Vagina (tissue), 2 donors: ENCODE results near the gene DLL1. TPM values are rescaled to one million over a fixed set of nuclear protein-coding genes. Genes with fewer than 3 reads are reported as not detected.

Experiments
- DNase-seq, 2 donors: peaks; one replicate each; pipeline ENCODE4 v3.0.0-alpha.2; 2017; ENCODE audit errors: extremely low spot score in 2 of 2
- H3K27ac ChIP-seq: fragments of 200-600 bp; sonication (generic); one replicate; pipeline ENCODE4 v1.5.1; 2019
- H3K27me3 ChIP-seq: fragments of 200-600 bp; sonication (generic); one replicate; pipeline ENCODE4 v1.5.1; 2019
- H3K36me3 ChIP-seq, 2 donors: fragments of 200-600 bp; sonication (generic); one replicate each; pipeline ENCODE4 v1.5.1; 2017 to 2019
- H3K4me1 ChIP-seq: fragments of 200-600 bp; sonication (generic); one replicate; pipeline ENCODE4 v1.5.1; 2019
- H3K4me3 ChIP-seq, 2 donors: fragments of 200-600 bp; sonication (generic); 1 replicate in 1 of 2; 2 replicates in 1 of 2; pipeline ENCODE4 v1.5.1; 2016 to 2019
- H3K9me3 ChIP-seq: fragments of 200-600 bp; sonication (generic); one replicate; pipeline ENCODE4 v1.5.1; 2019
- CTCF ChIP-seq, 3 experiments: fragments of 450-650 bp in 2 of 3; fragments of 200-600 bp in 1 of 3; sonication (generic) in 1 of 3; IDR thresholded peaks; one replicate each; pipeline ENCODE4 v1.5.1; 2017 to 2019; ENCODE audit warnings: antibody characterized with exemption in 3 of 3, mild to moderate bottlenecking in 2 of 3, moderate library complexity in 2 of 3
- POLR2A ChIP-seq, 2 donors: fragments of 450-650 bp; IDR thresholded peaks; one replicate each; pipeline ENCODE4 v1.6.1; 2017; ENCODE audit warnings: antibody characterized with exemption in 2 of 2, mild to moderate bottlenecking in 2 of 2, moderate library complexity in 2 of 2
- POLR2AphosphoS5 ChIP-seq, 2 donors: sonication (generic); formaldehyde crosslinking; IDR thresholded peaks; one replicate each; pipeline ENCODE4 v1.9.0; 2017; ENCODE audit warnings: antibody characterized with exemption in 2 of 2, mild to moderate bottlenecking in 2 of 2, low read depth in 1 of 2; ENCODE audit not compliant: insufficient read depth in 1 of 2
- intact Hi-C: fragments of 100-400 bp; cut with DNase I; formaldehyde crosslinking; loops from one replicate; pipeline ENCODE4 v1.15.1; 2023
- total RNA-seq: library from RNA; depleted of rRNA; stranded (reverse); fragments of >200 nt; gene quantifications from one replicate; pipeline ENCODE4 v1.2.3, GENCODE V29; 2016

Gene DLL1
- total RNA-seq, 1 donor from 2014 or later, result 43.5 TPM

DNA sequence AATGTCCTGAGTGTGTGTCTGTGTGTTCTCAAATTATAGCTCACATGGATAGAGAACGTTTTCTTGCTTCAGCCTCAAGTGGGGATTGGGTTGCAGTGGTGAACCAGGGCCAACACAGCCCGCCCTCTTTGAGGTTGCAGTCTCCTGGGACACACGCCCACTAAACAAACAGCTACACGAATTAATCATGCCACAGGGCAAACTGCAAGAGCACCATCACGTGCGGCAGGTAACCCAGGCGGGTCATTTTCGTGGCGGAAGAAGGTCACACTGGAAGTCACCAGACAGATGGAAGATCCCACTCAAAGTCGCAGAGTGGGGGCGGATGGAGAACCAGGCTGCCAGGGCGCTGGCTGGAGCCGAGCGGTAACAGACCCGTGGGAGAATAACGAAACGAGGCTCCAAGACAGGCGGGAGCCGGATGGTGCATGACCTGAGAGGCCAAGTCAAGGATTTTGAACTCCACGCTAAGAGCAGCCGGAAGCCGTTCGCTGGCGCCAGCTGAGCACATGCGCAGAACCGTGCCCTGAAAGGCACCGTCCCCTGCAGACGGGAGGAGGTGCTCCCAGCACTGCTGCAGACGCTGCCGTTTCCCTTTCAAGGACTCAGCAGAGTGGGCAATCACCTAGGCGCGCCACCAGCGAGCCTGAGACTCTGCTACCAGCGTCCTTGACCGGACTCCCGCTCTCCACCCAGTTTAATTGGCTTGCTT lies 10.7 kb downstream of the DLL1 start:
- no peaks in the 10 kb centered on the region for H3K9me3 ChIP-seq
- intact Hi-C loops, result no loop called here
- H3K36me3 ChIP-seq, result peaks cover 0 to 19% of the 10 kb centered on the region in 2 donors
- H3K27me3 ChIP-seq, result no peaks in the 10 kb centered on the region
- TF ChIP-seq POLR2A (IDR thresholded peaks at IDR 0.05), result no peak
- TF ChIP-seq POLR2AphosphoS5 (IDR thresholded peaks at IDR 0.05; ENCODE audit: insufficient read depth in 1 of 2, low read depth in 1 of 2), result peak in 1 of 2 donors; percentile 63
- no peak for DNase-seq
- peak overlapping the region; percentile 25 to 31 for H3K4me3 ChIP-seq
- peak overlapping the region; percentile 58 for H3K27ac ChIP-seq
- peaks cover 33% of the 10 kb centered on the region for H3K4me1 ChIP-seq

DNA sequence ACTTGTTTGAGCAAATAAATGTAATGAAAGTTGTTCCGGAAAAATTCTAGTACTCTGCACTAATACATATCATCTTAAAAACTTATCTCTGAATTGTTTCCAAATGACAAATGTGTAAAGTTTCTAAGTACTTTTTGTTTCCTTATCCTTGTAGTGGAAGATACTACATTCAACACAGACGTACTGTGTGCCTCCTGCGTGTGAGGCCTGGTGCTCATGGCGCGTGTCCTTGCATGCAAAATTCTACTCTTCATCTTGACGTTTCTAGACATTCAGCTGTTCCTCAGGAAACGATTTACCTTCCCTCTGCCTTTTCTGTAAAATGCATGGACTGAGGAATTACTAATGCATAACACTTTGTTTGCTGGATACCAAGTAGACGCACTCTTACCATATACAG lies 11.5 kb downstream of the DLL1 start:
- peaks cover 0 to 12% of the 10 kb centered on the region in 2 donors for H3K36me3 ChIP-seq
- H3K9me3 ChIP-seq, result no peaks in the 10 kb centered on the region
- no peaks in the 10 kb centered on the region for H3K27me3 ChIP-seq
- intact Hi-C loops, result no loop called here
- H3K4me3 ChIP-seq, result no peak overlapping the region
- H3K27ac ChIP-seq, result peak overlapping the region; percentile 58
- H3K4me1 ChIP-seq, result peaks cover 39% of the 10 kb centered on the region
- DNase-seq, result no peak
- no peak for TF ChIP-seq POLR2A (IDR thresholded peaks at IDR 0.05)
- no peak for TF ChIP-seq CTCF (IDR thresholded peaks at IDR 0.05)
- no peak for TF ChIP-seq POLR2AphosphoS5 (IDR thresholded peaks at IDR 0.05; ENCODE audit: insufficient read depth in 1 of 2, low read depth in 1 of 2)

GRCh38 chr6:170278743-170279094 lies 12.2 kb downstream of the DLL1 start:
- H3K27ac ChIP-seq, result no peak overlapping the region
- H3K4me3 ChIP-seq, result no peak overlapping the region
- no peaks in the 10 kb centered on the region for H3K9me3 ChIP-seq
- intact Hi-C loops, result no loop called here
- no peaks in the 10 kb centered on the region for H3K27me3 ChIP-seq
- TF ChIP-seq CTCF (IDR thresholded peaks at IDR 0.05), result no peak
- TF ChIP-seq POLR2A (IDR thresholded peaks at IDR 0.05), result no peak
- TF ChIP-seq POLR2AphosphoS5 (IDR thresholded peaks at IDR 0.05; ENCODE audit: insufficient read depth in 1 of 2, low read depth in 1 of 2), result no peak
- no peak for DNase-seq
- peaks cover 39% of the 10 kb centered on the region for H3K4me1 ChIP-seq
- peaks cover 0 to 8% of the 10 kb centered on the region in 2 donors for H3K36me3 ChIP-seq

- intact Hi-C loops, result no loop called here
- no peak overlapping the region for H3K27ac ChIP-seq
- no peak for DNase-seq
- H3K4me3 ChIP-seq, result no peak overlapping the region
- peaks cover 0 to 2% of the 10 kb centered on the region in 2 donors for H3K36me3 ChIP-seq
- TF ChIP-seq POLR2AphosphoS5 (IDR thresholded peaks at IDR 0.05; ENCODE audit: insufficient read depth in 1 of 2, low read depth in 1 of 2), result no peak
- TF ChIP-seq POLR2A (IDR thresholded peaks at IDR 0.05), result no peak
- TF ChIP-seq CTCF (IDR thresholded peaks at IDR 0.05), result no peak
- H3K27me3 ChIP-seq, result no peaks in the 10 kb centered on the region
- H3K9me3 ChIP-seq, result no peaks in the 10 kb centered on the region
- peaks cover 39% of the 10 kb centered on the region for H3K4me1 ChIP-seq
Observed at GRCh38 chr6:170277893-170278742, 12.8 kb downstream of the DLL1 start.

GRCh38 chr6:170276369-170277057 lies 14.4 kb downstream of the DLL1 start:
- no peak for DNase-seq

More at GRCh38 chr6:170276369-170277057, 14.4 kb downstream of the DLL1 start:
- intact Hi-C loops, result no loop called here
- Histone ChIP-seq H3K27ac (peak overlapping the region; percentile 77), H3K9me3 (no peaks in the 10 kb centered on the region), H3K4me3 (peak overlapping the region in 1 of 2 donors; percentile 7), H3K4me1 (peaks cover 39% of the 10 kb centered on the region), H3K27me3 (no peaks in the 10 kb centered on the region), H3K36me3 (no peaks in the 10 kb centered on the region)
- TF ChIP-seq CTCF (IDR thresholded peaks at IDR 0.05) (no peak), POLR2AphosphoS5 (IDR thresholded peaks at IDR 0.05; ENCODE audit: insufficient read depth in 1 of 2, low read depth in 1 of 2) (peak; percentile 46 to 75)
